ENCODE data around the gene BOK. TPM values are rescaled to one million over a fixed set of nuclear protein-coding genes. Genes with fewer than 3 reads are reported as not detected.

The BOK gene
- total and polyA plus RNA-seq, 7 donors, result 6.2 to 112 (median 46.6) TPM

GRCh38 chr2:241595600-241596140 is 37.1 kb downstream of the BOK start:
- no peaks in the 10 kb centered on the region for H3K4me1 ChIP-seq
- TF ChIP-seq POLR2AphosphoS5 (IDR thresholded peaks at IDR 0.05) (no peak), POLR2A (IDR thresholded peaks at IDR 0.05) (no peak), CTCF (IDR thresholded peaks at IDR 0.05) (no peak), EP300 (IDR thresholded peaks at IDR 0.05) (no peak)
- WGBS, 2 donors, result 92 to 93% methylated on average over 15 of the region's 15 CpGs
- intact Hi-C loops (cut with DNase I), result no loop called here
- H3K4me3 ChIP-seq, result no peak overlapping the region
- H3K27ac ChIP-seq, result no peak overlapping the region
- no peaks in the 10 kb centered on the region for H3K9me3 ChIP-seq
- DNase-seq, result no peak
- peaks cover 0 to 79% (median 19%) of the 10 kb centered on the region in 4 donors for H3K36me3 ChIP-seq
- H3K27me3 ChIP-seq, result no peaks in the 10 kb centered on the region

- H3K9me3 ChIP-seq, result no peaks in the 10 kb centered on the region
- DNase-seq, result no peak
- no peaks in the 10 kb centered on the region for H3K27me3 ChIP-seq
- no peak for TF ChIP-seq POLR2AphosphoS5 (IDR thresholded peaks at IDR 0.05)
- no peak for TF ChIP-seq EP300 (IDR thresholded peaks at IDR 0.05)
- TF ChIP-seq CTCF (IDR thresholded peaks at IDR 0.05), result no peak
- no peak for TF ChIP-seq POLR2A (IDR thresholded peaks at IDR 0.05)
- H3K36me3 ChIP-seq, result peaks cover 0 to 90% (median 30%) of the 10 kb centered on the region in 4 donors
- H3K27ac ChIP-seq, result no peak overlapping the region
- H3K4me3 ChIP-seq, result no peak overlapping the region
- intact Hi-C loops (cut with DNase I), result no loop called here
- H3K4me1 ChIP-seq, result no peaks in the 10 kb centered on the region
- 96 to 97% methylated on average over 6 of the region's 6 CpGs for WGBS, 2 donors
These were observed 39.0 kb downstream of the BOK start for GRCh38 chr2:241597561-241597960.

GRCh38 chr2:241598061-241598460 is 39.5 kb downstream of the BOK start:
- no peak for DNase-seq
- no peak overlapping the region for H3K27ac ChIP-seq
- TF ChIP-seq EP300 (IDR thresholded peaks at IDR 0.05) (no peak), POLR2AphosphoS5 (IDR thresholded peaks at IDR 0.05) (no peak), CTCF (IDR thresholded peaks at IDR 0.05) (no peak), POLR2A (IDR thresholded peaks at IDR 0.05) (no peak)
- H3K4me3 ChIP-seq, result no peak overlapping the region
- no peaks in the 10 kb centered on the region for H3K4me1 ChIP-seq
- peaks cover 0 to 90% (median 34%) of the 10 kb centered on the region in 4 donors for H3K36me3 ChIP-seq
- H3K27me3 ChIP-seq, result no peaks in the 10 kb centered on the region
- intact Hi-C loops (cut with DNase I), result no loop called here
- no peaks in the 10 kb centered on the region for H3K9me3 ChIP-seq
- WGBS, 2 donors, result 90 to 93% methylated on average over 5 of the region's 5 CpGs

- Histone ChIP-seq H3K27me3 (no peaks in the 10 kb centered on the region), H3K36me3 (peaks cover 0 to 90% (median 32%) of the 10 kb centered on the region in 4 donors), H3K4me1 (no peaks in the 10 kb centered on the region), H3K9me3 (no peaks in the 10 kb centered on the region), H3K4me3 (no peak overlapping the region), H3K27ac (no peak overlapping the region)
- TF ChIP-seq POLR2A (IDR thresholded peaks at IDR 0.05) (no peak), EP300 (IDR thresholded peaks at IDR 0.05) (no peak), POLR2AphosphoS5 (IDR thresholded peaks at IDR 0.05) (no peak), CTCF (IDR thresholded peaks at IDR 0.05) (no peak)
- 48 to 73% methylated on average over 1 of the region's 1 CpG for WGBS, 2 donors
- intact Hi-C loops (cut with DNase I), result no loop called here
- no peak for DNase-seq
These were observed 39.9 kb downstream of the BOK start for GRCh38 chr2:241598487-241598886.

- TF ChIP-seq POLR2A (IDR thresholded peaks at IDR 0.05) (no peak), POLR2AphosphoS5 (IDR thresholded peaks at IDR 0.05) (no peak), CTCF (IDR thresholded peaks at IDR 0.05) (no peak), EP300 (IDR thresholded peaks at IDR 0.05) (no peak)
- Histone ChIP-seq H3K27ac (no peak overlapping the region), H3K4me3 (no peak overlapping the region), H3K27me3 (no peaks in the 10 kb centered on the region), H3K4me1 (no peaks in the 10 kb centered on the region), H3K9me3 (no peaks in the 10 kb centered on the region), H3K36me3 (peaks cover 0 to 87% (median 27%) of the 10 kb centered on the region in 4 donors)
- DNase-seq, result no peak
- 85 to 91% methylated on average over 6 of the region's 6 CpGs for WGBS, 2 donors
- intact Hi-C loops (cut with DNase I), result no loop called here
These were observed 41.1 kb downstream of the BOK start for GRCh38 chr2:241599615-241600014.

Measured in sigmoid colon (tissue), 7 donors.